Activated T-cell treated with anti-CD3 and anti-CD28 coated beads, Interleukin-2, amount 50 U/mL, for 24 hours (primary cell): ENCODE data around the gene ARHGEF10L.
A peak's percentile ranks its signal among the peaks of the same experiment; 100 is the strongest.

Source experiments
- DNase-seq: peaks from one replicate; pipeline ENCODE4 v3.0.0-alpha.2; 2020
- H3K27ac Mint-ChIP-seq: 2 replicates; pipeline ENCODE4 v1.8.0; 2020; ENCODE audit warnings: mild to moderate bottlenecking, mixed read lengths
- H3K27me3 Mint-ChIP-seq: 2 replicates; pipeline ENCODE4 v1.8.0; 2020; ENCODE audit warnings: mixed read lengths
- H3K36me3 Mint-ChIP-seq: 2 replicates; pipeline ENCODE4 v1.8.0; 2020; ENCODE audit warnings: low read depth, mixed read lengths
- H3K4me1 Mint-ChIP-seq: 2 replicates; pipeline ENCODE4 v1.8.0; 2020; ENCODE audit warnings: low read depth, mixed read lengths
- H3K4me3 Mint-ChIP-seq: 2 replicates; pipeline ENCODE4 v1.8.0; 2020; ENCODE audit warnings: mild to moderate bottlenecking, moderate library complexity, mixed read lengths
- H3K9me3 Mint-ChIP-seq: 2 replicates; pipeline ENCODE4 v1.8.0; 2020; ENCODE audit warnings: mixed read lengths

ARHGEF10L gene

DNA sequence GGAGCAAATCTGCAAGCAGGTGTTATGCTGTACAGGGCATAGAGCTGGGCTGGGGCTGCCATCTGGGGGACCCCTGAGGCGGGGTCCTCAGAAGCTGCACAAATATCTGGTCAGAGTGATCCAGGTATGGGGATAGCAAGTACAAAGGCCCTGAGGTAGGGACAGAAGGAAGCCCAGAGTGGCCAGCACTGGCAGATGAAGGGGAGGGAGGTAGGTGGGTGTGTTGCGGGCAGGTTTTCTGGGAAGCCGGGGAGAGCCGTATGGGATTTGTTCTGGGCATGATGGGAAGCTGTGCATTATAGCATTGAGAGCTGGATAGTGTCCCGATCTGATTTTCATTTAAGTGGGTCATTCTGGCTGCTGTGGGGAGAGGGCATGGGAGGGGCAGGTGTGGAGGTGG lies 102.7 kb downstream of the ARHGEF10L start:
- Mint-ChIP-seq H3K4me3 (no peak overlapping the region), H3K27me3 (peaks cover 3% of the 10 kb centered on the region), H3K4me1 (no peaks in the 10 kb centered on the region), H3K36me3 (no peaks in the 10 kb centered on the region), H3K27ac (no peak overlapping the region), H3K9me3 (no peaks in the 10 kb centered on the region)
- DNase-seq, result no peak

DNA sequence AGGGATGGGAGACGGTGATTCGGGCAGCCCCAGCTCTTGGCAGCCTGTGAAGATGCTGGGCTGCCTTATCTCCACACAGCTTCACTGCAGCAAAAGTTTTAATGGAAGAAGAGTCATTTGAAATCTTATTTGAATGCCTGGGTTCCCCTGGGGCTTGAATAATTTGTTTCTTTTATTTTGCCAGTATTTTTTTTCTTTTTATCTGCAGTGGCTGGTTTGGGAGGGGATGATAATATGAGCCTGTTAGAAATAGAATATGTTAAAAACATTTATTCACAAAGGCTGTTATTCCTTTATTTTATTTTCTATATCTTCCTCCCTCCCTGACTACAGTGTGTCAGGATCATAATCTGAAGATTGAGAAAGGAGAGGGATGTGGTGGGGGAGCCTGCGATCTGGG lies 103.4 kb downstream of the ARHGEF10L start:
- H3K4me1 Mint-ChIP-seq, result no peaks in the 10 kb centered on the region
- no peaks in the 10 kb centered on the region for H3K36me3 Mint-ChIP-seq
- H3K27ac Mint-ChIP-seq, result no peak overlapping the region
- H3K4me3 Mint-ChIP-seq, result no peak overlapping the region
- H3K27me3 Mint-ChIP-seq, result peaks cover 3% of the 10 kb centered on the region
- no peak for DNase-seq
- no peaks in the 10 kb centered on the region for H3K9me3 Mint-ChIP-seq

DNA sequence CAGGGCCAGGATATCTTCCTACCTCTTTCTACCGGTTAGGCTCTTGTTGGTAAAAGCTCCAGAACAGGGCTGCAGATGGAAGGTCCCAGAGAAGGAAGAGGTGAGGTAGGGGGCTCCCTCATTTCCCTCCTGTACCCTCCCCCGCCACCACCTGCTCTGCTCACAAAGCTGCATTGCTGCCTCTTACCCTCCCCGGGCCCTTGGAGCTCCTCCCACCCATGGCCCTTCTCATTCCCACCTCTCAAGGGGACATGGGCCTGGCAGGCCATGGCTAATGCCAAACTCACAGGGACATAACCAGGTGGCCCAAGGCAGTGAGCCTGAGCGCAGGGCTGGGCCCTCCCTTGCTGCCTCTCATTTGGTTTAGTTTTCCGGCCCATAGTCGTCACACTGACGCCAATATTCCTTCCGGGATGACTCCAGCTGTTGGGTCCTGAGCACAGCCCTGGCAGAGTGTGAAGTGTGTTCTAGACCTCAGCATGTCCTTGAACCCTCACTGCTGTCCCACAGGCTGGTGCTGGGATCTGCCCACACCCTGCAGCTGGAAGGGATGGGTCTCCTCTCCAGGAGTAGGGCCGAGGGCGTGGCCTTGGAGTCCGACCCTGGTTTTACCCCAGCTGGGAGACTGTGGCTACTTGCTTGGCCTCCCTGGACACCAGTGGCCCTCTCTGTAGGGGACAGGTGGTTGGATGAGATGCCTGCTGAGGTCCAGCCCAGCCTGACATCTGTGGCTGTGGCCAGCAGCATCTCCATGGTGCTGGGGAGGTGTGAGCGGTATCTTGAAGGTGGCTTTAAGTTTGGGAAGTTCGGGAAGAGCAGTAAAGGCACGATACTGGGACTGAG lies 104.6 kb downstream of the ARHGEF10L start:
- peaks cover 3% of the 10 kb centered on the region for H3K27me3 Mint-ChIP-seq
- no peak overlapping the region for H3K4me3 Mint-ChIP-seq
- no peak for DNase-seq
- H3K4me1 Mint-ChIP-seq, result no peaks in the 10 kb centered on the region
- no peaks in the 10 kb centered on the region for H3K9me3 Mint-ChIP-seq
- H3K27ac Mint-ChIP-seq, result no peak overlapping the region
- no peaks in the 10 kb centered on the region for H3K36me3 Mint-ChIP-seq

DNA sequence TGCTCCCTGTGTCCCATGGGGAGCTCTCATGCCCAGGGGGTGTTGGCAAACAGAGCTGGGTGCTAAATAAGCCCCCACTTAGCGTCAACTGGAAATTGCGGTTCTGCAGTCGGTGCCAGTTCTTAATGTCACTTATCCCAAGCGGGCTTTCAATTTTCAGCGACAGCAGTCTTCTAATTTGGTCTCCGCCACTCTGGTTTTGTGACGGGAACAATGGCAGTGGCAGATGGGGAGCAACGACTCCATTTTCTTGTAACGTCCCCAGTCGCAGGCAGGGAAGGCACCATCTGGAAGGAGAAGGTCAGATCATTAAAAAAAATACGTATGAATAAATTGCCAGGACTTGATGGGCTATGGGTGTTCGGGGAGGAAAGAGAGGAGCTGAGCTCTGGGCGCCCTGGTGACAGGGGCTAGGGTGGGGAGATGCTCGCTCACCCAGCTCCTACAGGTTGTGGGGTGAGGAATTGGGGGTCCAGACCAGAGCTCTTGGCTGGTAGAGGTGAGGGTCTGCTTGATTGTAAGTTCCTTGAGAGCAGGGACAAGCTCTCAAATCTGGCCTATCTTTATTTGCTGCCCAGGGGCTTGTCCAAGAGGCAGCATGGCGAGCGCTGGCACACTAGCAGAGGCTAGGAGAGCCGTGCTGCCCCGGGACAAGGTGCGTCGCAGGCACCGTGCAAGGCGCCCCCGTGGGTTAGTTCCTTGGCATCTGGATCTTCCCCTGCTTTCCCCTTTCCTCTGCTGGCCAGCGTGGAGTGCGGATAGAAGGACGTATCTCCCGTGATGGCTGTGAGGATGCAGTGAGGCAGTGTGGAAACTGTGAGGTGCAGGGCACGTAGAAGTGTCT lies 105.8 kb downstream of the ARHGEF10L start:
- no peak for DNase-seq
- Mint-ChIP-seq H3K4me3 (no peak overlapping the region), H3K27me3 (peaks cover 3% of the 10 kb centered on the region), H3K36me3 (no peaks in the 10 kb centered on the region), H3K27ac (no peak overlapping the region), H3K9me3 (no peaks in the 10 kb centered on the region), H3K4me1 (no peaks in the 10 kb centered on the region)

DNA sequence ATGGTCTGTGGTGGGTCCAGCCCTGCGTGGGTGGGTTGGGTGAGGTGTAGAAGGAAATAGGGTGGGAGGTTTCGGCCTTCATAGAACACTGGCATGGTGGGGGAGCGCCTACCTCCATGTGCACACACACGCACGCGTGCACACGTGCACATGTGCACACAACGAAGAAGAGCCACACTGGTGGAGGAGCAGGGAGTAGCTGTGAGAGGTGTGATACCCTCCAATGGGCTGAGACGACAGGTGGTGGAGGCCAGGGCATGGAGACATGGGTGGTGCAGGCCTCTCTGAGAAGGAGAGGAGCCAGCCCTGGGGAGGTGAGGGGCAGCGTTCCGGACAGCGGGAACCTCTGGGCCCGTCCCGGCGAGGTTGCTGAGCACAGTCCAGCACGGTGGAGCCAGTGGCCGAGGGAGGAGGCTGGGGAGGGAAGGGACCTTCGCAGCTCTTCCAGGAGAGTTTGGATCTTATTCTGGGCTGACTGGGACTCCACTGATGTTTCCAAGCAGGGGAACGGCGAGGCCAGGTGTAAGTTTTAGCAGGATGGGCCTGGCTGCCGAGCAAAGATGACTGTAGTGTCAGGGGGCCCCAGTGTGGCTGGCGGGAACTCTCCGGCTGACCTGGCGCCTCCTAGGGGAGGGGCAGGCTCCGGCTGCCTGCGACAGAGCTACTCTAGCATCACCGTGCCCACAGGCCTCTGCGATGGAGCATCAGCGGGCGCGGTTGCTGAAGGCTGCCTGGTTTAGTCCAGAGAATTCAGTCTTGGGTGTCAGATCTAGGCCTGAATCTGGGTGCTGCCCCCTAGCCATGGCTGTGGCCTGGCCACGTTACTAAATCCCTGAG lies 107.2 kb downstream of the ARHGEF10L start:
- Mint-ChIP-seq H3K4me1 (no peaks in the 10 kb centered on the region), H3K27ac (no peak overlapping the region), H3K27me3 (peaks cover 3% of the 10 kb centered on the region), H3K36me3 (no peaks in the 10 kb centered on the region), H3K4me3 (no peak overlapping the region), H3K9me3 (no peaks in the 10 kb centered on the region)
- DNase-seq, result no peak

DNA sequence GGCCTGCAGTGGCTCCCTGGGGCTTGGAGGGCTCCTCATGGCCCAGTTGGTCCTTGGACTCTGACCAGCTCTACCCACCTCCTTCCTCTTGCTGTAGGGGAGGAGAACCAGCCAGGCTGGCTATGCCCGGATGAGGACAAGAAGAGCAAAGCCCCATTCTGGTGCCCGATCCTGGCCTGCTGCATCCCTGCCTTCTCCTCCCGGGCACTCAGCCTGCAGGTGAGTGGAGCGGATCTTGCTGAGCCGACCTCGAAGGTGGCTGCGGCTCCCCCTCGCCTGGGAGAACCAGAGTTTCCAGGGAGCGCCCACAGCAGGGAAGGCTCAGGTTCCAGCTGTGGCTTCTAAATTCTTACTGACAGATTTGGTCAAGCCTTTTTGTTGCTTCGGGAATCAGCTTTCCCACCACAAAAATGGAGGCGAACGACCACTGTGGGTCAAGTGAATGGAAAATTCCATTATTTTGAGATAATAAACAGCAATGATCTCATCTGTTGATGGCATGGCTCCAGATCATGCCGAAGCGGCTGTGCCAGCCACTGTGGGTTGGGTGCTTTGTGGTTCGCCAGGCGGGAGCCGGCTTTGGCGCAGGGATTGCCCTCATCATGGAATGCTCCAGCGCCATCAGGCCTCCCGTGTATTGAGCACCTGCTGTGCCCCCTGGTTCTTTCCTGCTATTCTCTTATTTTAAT lies 109.1 kb downstream of the ARHGEF10L start:
- Mint-ChIP-seq H3K9me3 (no peaks in the 10 kb centered on the region), H3K4me1 (no peaks in the 10 kb centered on the region), H3K36me3 (no peaks in the 10 kb centered on the region), H3K4me3 (no peak overlapping the region), H3K27ac (no peak overlapping the region), H3K27me3 (no peaks in the 10 kb centered on the region)
- DNase-seq, result no peak

DNA sequence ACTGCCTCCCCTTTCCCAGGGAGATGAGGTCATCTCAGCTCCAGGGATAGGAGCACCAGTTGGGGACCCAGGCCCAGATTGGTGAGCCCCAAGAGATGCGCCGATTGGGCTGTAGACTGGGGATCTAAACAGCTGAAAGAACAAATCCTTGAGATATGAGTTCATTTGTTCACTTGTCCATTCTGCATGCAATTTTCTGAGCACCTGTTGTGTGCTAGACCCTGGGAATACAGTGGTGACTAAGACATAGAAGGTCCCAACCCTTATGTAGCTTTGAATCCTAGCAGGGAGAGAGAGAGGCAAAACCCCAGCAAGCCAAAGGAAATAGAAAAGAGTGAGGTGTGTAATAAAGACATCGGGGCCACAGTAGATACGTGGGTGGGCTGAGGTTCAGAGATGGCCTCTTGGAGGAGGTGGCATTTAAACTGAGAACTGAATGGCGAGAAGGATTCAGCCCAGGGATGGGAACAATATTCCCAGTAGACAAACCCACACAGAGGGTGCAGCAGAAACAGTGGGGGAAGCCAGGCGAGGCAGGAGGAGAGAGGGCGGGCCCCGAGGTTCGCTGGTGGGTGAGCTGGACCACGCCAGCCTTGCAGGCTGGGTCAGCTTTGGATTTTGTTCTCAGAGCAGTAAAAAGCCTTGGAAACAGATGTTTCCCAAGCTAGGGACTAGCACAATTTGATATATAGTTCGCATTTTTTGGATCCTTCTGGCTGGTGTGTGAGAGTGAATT lies 110.0 kb downstream of the ARHGEF10L start:
- H3K27ac Mint-ChIP-seq, result no peak overlapping the region
- no peaks in the 10 kb centered on the region for H3K27me3 Mint-ChIP-seq
- DNase-seq, result no peak
- H3K4me3 Mint-ChIP-seq, result no peak overlapping the region
- no peaks in the 10 kb centered on the region for H3K4me1 Mint-ChIP-seq
- no peaks in the 10 kb centered on the region for H3K36me3 Mint-ChIP-seq
- no peaks in the 10 kb centered on the region for H3K9me3 Mint-ChIP-seq

DNA sequence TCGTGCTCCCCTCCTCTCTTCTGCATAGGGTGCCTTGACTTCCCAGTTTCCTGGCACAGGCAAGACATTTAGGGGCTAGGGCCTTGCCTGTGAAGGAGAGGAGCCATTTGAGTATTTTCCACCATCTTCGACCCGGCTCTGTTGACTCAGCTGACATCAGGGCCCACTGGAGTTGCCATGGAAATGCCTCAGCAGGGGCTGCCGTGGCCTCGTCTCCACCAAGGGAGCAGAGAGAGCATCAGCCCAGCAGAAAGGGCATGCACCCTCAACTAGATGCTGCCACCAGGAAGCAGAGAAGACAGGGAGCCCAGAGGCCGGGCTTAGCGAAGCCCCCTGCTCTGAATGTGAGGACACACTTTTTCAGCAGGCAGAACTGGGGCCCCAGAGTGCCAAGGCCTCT lies 113.8 kb downstream of the ARHGEF10L start:
- Mint-ChIP-seq H3K27ac (no peak overlapping the region), H3K4me1 (no peaks in the 10 kb centered on the region), H3K36me3 (no peaks in the 10 kb centered on the region), H3K4me3 (no peak overlapping the region), H3K9me3 (no peaks in the 10 kb centered on the region), H3K27me3 (no peaks in the 10 kb centered on the region)
- no peak for DNase-seq

DNA sequence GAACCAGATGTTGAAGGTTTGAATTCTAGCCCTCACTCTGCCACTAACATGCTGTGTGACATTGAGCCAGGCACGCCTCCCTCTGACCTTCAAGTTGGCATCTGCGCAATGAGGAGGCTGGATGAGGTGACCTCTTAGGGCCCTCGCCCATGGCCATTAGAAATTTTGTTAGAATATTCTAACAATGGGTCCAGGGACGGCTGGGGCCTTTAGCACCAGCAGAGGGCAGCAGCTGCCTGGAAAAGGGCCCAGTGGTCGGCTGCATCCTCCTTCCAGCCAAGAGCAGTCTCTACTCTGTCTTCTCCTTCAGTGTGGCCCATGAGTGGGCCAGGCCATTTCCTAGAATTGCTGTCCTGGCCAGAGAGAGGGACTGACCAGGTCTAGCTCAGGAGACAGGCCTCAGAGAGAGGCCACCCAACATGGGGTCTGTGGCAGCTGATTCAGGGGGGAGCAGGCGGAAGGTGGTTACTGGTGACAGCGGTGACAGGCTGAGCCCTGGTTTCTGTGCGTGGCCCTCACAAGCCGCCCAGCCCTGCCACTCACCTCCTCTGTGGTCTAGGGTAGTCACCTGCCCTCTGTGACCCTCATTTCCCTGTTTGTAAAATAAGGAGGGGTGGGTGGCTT lies 114.3 kb downstream of the ARHGEF10L start:
- Mint-ChIP-seq H3K4me3 (no peak overlapping the region), H3K9me3 (no peaks in the 10 kb centered on the region), H3K27me3 (no peaks in the 10 kb centered on the region), H3K4me1 (no peaks in the 10 kb centered on the region), H3K27ac (no peak overlapping the region), H3K36me3 (no peaks in the 10 kb centered on the region)
- DNase-seq, result peak; percentile 41

DNA sequence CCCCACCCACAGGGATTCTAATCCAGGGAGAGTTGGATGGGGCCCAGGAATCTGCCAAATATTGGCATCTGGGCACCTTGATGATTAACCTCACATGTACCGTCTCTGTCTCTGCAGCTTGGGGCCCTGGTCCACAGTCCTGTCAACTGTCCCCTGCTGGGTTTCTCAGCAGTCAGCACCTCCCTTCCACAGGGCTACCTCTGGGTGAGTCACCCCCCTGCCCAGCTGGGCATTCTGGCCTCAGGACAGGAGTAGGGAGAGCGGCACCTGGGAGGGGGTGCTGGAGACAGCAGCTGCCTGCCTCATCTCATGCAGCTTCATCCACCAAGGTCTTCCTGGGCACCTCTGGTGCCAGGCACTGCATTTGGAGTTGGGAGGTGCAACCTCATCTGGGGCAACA lies 115.0 kb downstream of the ARHGEF10L start:
- Mint-ChIP-seq H3K27ac (no peak overlapping the region), H3K27me3 (no peaks in the 10 kb centered on the region), H3K9me3 (no peaks in the 10 kb centered on the region), H3K4me3 (no peak overlapping the region), H3K4me1 (no peaks in the 10 kb centered on the region), H3K36me3 (no peaks in the 10 kb centered on the region)
- no peak for DNase-seq

DNA sequence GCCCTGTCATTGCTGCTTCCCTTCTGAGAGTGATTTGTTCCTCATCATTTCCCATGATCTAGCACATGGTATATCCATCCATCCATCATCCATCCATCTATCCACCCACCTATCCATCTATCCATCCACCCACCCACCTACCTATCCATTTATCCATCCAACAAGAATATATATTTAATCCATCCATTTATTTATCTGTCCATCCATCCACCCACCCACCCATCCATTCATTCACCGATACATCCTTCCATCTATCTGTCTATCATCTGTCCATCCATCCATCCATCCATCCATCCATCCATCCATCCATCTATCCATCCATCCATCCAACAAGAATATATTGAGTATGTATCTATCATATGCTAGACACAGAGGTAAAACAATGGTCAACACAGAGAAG lies 115.7 kb downstream of the ARHGEF10L start:
- no peaks in the 10 kb centered on the region for H3K4me1 Mint-ChIP-seq
- no peak overlapping the region for H3K27ac Mint-ChIP-seq
- H3K36me3 Mint-ChIP-seq, result no peaks in the 10 kb centered on the region
- no peaks in the 10 kb centered on the region for H3K27me3 Mint-ChIP-seq
- H3K4me3 Mint-ChIP-seq, result no peak overlapping the region
- DNase-seq, result no peak
- no peaks in the 10 kb centered on the region for H3K9me3 Mint-ChIP-seq

DNA sequence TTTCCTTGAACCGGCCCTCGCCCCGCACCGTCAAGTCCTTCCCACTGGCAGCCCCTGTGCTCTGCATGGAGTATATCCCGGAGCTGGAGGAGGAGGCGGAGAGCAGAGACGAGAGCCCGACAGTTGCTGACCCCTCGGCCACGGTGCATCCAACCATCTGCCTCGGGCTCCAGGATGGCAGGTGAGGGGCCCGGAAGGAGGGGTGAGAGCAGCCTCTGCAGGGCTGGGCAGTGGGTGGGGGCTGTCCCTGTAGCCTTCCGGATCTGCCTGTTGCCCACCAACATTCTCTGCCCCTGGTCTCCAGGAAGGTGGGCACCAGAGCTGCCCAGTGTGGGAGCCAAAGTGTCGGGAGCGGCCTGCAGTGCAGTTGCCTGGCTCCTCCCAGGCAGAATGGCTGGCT lies 116.4 kb downstream of the ARHGEF10L start:
- Mint-ChIP-seq H3K4me1 (no peaks in the 10 kb centered on the region), H3K36me3 (no peaks in the 10 kb centered on the region), H3K27ac (no peak overlapping the region), H3K4me3 (no peak overlapping the region), H3K9me3 (no peaks in the 10 kb centered on the region), H3K27me3 (no peaks in the 10 kb centered on the region)
- no peak for DNase-seq

DNA sequence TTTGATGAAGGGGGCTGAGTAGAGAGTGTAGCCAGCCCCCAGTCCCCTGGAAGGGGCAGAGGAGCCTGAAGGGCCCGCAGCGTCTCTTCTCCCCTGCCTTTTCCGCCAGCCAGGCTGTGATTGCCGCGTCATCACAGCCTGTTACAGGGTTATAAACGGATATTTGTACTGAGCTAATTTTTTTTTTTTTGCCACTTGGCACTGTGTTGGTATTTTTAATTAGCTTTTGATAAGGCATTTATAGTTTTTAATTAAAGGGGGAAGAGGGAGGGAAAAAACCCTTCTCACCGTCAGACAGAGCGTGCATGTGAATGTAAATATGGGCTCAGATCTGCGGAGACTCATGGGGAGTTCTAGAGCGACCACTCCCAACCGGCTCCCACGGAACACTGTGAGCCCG lies 117.9 kb downstream of the ARHGEF10L start:
- Mint-ChIP-seq H3K4me3 (no peak overlapping the region), H3K27me3 (no peaks in the 10 kb centered on the region), H3K4me1 (no peaks in the 10 kb centered on the region), H3K9me3 (no peaks in the 10 kb centered on the region), H3K36me3 (no peaks in the 10 kb centered on the region), H3K27ac (no peak overlapping the region)
- DNase-seq, result no peak
